Measurements from ENCODE around the gene EGFL7. TPM values are rescaled to one million over a fixed set of nuclear protein-coding genes. Genes with fewer than 3 reads are reported as not detected.

EGFL7 gene
- total RNA-seq, 4 donors from 2014 or later = 12.3 to 64.7 (median 33.6) TPM

DNA sequence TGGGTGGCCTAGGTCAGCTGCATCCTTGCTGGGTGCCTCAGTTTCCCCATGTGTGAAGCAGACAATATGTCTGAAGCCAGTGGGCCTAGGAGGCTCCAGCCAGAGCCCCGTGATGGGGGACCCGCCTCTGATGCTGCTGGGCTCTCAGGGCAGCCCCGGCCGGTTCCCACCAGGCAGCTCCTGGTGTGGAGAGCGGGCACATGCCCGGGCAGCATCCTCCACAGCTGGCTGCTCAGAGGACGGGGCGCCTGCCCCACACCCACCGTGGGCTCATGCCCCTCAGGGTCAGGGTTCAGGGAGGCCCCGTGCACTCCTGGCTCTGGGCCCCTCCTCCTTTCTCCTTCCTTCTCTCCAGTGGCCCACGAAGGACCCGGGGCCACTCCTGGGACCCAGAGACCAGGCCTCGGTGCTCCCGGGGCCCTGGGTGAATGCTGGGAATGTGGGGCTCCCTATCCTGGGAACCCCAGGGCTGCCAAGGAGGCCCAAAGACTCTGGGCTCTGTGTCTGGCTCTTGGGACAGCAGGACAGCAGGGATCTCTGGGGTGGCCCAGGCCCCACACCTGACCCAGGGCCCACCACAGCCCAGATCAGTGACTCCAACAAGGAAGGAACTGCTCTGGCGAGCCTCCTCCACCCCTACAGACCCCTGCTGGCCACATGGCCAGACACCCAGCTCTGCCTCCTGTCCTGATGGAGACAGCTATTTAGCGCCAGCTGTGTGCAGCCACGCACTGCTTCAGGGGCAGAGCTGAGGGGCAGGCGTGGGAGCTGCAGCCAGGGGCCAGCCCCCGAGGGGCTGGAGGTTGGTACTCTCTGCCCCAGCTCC, 39.5 kb upstream of the EGFL7 start:
- no peak for TF ChIP-seq CTCF (IDR thresholded peaks at IDR 0.05)
- no peak for TF ChIP-seq POLR2A (IDR thresholded peaks at IDR 0.05)
- TF ChIP-seq EP300 (IDR thresholded peaks at IDR 0.05; ENCODE audit: low read depth) = no peak
- TF ChIP-seq POLR2AphosphoS5 (IDR thresholded peaks at IDR 0.05) = no peak
- in situ Hi-C loops (cut with MboI; ENCODE audit: low pct_ligation_motif_present in 1 of 4, low pct_unique_long_range_greater_than_20kb in 1 of 4, low sequenced_read_pairs in 3 of 4) (no loop called here), intact Hi-C loops (cut with DNase I; ENCODE audit: low total_unique reads) (no loop called here)
- Histone ChIP-seq H3K9me3 (no peaks in the 10 kb centered on the region), H3K36me3 (no peaks in the 10 kb centered on the region), H3K4me1 (peaks cover 28 to 68% (median 52%) of the 10 kb centered on the region in 4 donors), H3K27me3 (no peaks in the 10 kb centered on the region), H3K27ac (no peak overlapping the region), H3K4me3 (no peak overlapping the region)
- peak; percentile 7 for DNase-seq
- 82% methylated on average over 8 of the region's 19 CpGs; no CpG with 5 or more reads in 1 of the 2 donors for WGBS, 2 donors (ENCODE audit: low coverage in 1 of 2)

- no peak overlapping the region for H3K4me3 ChIP-seq
- H3K27ac ChIP-seq = peak overlapping the region in 1 of 4 donors; percentile 71
- peaks cover 28 to 66% (median 46%) of the 10 kb centered on the region in 4 donors for H3K4me1 ChIP-seq
- peak; percentile 11 for DNase-seq
- WGBS, 2 donors (ENCODE audit: low coverage in 1 of 2) = 56% methylated on average over 12 of the region's 13 CpGs; no CpG with 5 or more reads in 1 of the 2 donors
- TF ChIP-seq POLR2AphosphoS5 (IDR thresholded peaks at IDR 0.05) = no peak
- no peaks in the 10 kb centered on the region for H3K9me3 ChIP-seq
- H3K27me3 ChIP-seq = no peaks in the 10 kb centered on the region
- in situ Hi-C loops (cut with MboI; ENCODE audit: low pct_ligation_motif_present in 1 of 4, low pct_unique_long_range_greater_than_20kb in 1 of 4, low sequenced_read_pairs in 3 of 4) (no loop called here), intact Hi-C loops (cut with DNase I; ENCODE audit: low total_unique reads) (loop anchor here (2.0 kb wide), 1 partner anchor 135 kb away; no protein-coding TSS in a partner anchor)
- H3K36me3 ChIP-seq = no peaks in the 10 kb centered on the region
Observed at GRCh38 chr9:136623842-136624183, 38.9 kb upstream of the EGFL7 start.

DNA sequence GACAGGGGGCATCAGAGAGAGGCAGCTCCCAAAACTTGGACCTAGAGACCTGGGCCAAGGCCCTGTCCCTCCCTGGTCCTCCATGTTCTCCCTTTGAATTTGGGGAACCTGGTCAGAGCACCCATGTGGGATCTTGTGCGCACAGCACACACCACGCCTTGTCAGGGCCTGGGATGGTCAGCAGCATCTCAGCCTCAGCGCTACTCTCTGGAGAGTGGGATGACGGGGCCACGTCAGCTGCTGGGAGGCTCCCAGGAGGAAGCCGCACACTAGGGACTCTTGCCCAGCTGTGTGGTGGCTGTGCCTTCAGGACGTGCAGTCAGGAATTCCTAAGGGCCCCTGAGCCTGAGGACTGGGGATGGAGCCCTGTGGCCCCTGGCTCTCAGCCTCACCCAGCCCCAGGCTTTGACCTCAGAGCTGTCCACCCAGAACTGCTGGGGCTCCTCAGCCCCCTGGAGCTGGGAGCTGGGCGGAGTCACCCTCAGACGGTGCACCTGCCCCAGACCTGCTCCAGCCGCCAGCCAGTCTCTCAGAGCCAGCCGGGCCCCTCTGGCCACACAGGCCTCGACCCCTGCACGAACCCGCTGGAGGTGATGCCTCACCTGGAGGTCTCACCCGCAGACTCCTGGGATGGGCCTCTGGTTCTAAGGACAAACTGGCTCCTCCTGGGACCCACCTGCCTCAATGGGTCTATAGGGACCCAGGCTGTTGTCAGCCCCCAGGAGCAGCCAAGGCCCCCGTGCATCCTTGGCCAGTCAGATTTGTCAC, 38.3 kb upstream of the EGFL7 start:
- Histone ChIP-seq H3K4me3 (no peak overlapping the region), H3K9me3 (no peaks in the 10 kb centered on the region), H3K4me1 (peaks cover 25 to 66% (median 42%) of the 10 kb centered on the region in 4 donors), H3K27ac (peak overlapping the region; percentile 14 to 71 (median 46)), H3K27me3 (no peaks in the 10 kb centered on the region), H3K36me3 (no peaks in the 10 kb centered on the region)
- intact Hi-C loops (cut with DNase I; ENCODE audit: low total_unique reads) (loop anchor here (2.0 kb wide), 1 partner anchor 136 kb away; no protein-coding TSS in a partner anchor), in situ Hi-C loops (cut with MboI; ENCODE audit: low pct_ligation_motif_present in 1 of 4, low pct_unique_long_range_greater_than_20kb in 1 of 4, low sequenced_read_pairs in 3 of 4) (no loop called here)
- DNase-seq = peak; percentile 21
- WGBS, 2 donors (ENCODE audit: low coverage in 1 of 2) = 65 to 80% methylated on average over 1 to 16 of the region's 16 CpGs
- TF ChIP-seq EP300 (IDR thresholded peaks at IDR 0.05; ENCODE audit: low read depth) = no peak

- peak; percentile 91 for DNase-seq
- Histone ChIP-seq H3K27me3 (no peaks in the 10 kb centered on the region), H3K27ac (peak overlapping the region; percentile 14 to 71 (median 46)), H3K4me3 (no peak overlapping the region), H3K9me3 (no peaks in the 10 kb centered on the region), H3K36me3 (no peaks in the 10 kb centered on the region), H3K4me1 (peaks cover 25 to 66% (median 48%) of the 10 kb centered on the region in 4 donors)
- no peak for TF ChIP-seq POLR2A (IDR thresholded peaks at IDR 0.05)
- peak; percentile 18 to 39 (median 32) for TF ChIP-seq CTCF (IDR thresholded peaks at IDR 0.05)
- TF ChIP-seq POLR2AphosphoS5 (IDR thresholded peaks at IDR 0.05) = peak in 2 of 3 donors; percentile 65 to 73
- in situ Hi-C loops (cut with MboI; ENCODE audit: low pct_ligation_motif_present in 1 of 4, low pct_unique_long_range_greater_than_20kb in 1 of 4, low sequenced_read_pairs in 3 of 4) = no loop called here
- WGBS, 2 donors (ENCODE audit: low coverage in 1 of 2) = 21% methylated on average over 11 of the region's 19 CpGs; no CpG with 5 or more reads in 1 of the 2 donors
- intact Hi-C loops (cut with DNase I; ENCODE audit: low total_unique reads) = loop anchor here (2.0 to 5.0 kb wide), 2 partner anchors 137 to 963 kb away; partner anchors contain the start of gene LCN9
Observed at GRCh38 chr9:136625101-136626065, 37.3 kb upstream of the EGFL7 start.
